Spleen (tissue), 7 donors: ENCODE data around the gene CMYA5.

Experiments used
- POLR2A ChIP-seq, 3 donors: fragments of 450-650 bp; IDR thresholded peaks; one replicate each; pipeline ENCODE4 v1.5.1; 2017; ENCODE audit warnings: antibody characterized with exemption in 3 of 3, mild to moderate bottlenecking in 1 of 3
- TF ChIP-seq, protein P1 (sequence below), 11 experiments: fragments of 200-600 bp in 7 of 11; fragments of 450-650 bp in 4 of 11; sonication (generic) in 4 of 11; IDR thresholded peaks in 8 of 11; conservative IDR thresholded peaks in 3 of 11; 1 replicate in 7 of 11; 2 replicates in 4 of 11; pipeline versions ENCODE4 v1.4.0 to v1.8.0; 2016 to 2021; ENCODE audit warnings: antibody characterized with exemption in 11 of 11, inconsistent platforms in 4 of 11, mild to moderate bottlenecking in 1 of 11
- donor health status: DM: no; HTN: no; CAD: no; lungs with moderate emphysema.
- donor health status: DM: no; HTN: no; CAD: no.
- donor health status: DM: no; HTN: no; CAD: no.

GRCh38 chr5:79694183-79694582 is 4.5 kb downstream of the CMYA5 start:
- TF ChIP-seq, protein P1, sequence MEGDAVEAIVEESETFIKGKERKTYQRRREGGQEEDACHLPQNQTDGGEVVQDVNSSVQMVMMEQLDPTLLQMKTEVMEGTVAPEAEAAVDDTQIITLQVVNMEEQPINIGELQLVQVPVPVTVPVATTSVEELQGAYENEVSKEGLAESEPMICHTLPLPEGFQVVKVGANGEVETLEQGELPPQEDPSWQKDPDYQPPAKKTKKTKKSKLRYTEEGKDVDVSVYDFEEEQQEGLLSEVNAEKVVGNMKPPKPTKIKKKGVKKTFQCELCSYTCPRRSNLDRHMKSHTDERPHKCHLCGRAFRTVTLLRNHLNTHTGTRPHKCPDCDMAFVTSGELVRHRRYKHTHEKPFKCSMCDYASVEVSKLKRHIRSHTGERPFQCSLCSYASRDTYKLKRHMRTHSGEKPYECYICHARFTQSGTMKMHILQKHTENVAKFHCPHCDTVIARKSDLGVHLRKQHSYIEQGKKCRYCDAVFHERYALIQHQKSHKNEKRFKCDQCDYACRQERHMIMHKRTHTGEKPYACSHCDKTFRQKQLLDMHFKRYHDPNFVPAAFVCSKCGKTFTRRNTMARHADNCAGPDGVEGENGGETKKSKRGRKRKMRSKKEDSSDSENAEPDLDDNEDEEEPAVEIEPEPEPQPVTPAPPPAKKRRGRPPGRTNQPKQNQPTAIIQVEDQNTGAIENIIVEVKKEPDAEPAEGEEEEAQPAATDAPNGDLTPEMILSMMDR (IDR thresholded peaks at IDR 0.05 in 8 of 11, conservative IDR thresholded peaks at IDR 0.05 in 3 of 11): no peak
- TF ChIP-seq POLR2A (IDR thresholded peaks at IDR 0.05): no peak
